ENCODE data around the gene IBA57. TPM values are rescaled to one million over a fixed set of nuclear protein-coding genes. Genes with fewer than 3 reads are reported as not detected.

The IBA57 gene
- total and polyA plus RNA-seq, 4 donors = 2.8 to 21.4 (median 6.9) TPM

DNA sequence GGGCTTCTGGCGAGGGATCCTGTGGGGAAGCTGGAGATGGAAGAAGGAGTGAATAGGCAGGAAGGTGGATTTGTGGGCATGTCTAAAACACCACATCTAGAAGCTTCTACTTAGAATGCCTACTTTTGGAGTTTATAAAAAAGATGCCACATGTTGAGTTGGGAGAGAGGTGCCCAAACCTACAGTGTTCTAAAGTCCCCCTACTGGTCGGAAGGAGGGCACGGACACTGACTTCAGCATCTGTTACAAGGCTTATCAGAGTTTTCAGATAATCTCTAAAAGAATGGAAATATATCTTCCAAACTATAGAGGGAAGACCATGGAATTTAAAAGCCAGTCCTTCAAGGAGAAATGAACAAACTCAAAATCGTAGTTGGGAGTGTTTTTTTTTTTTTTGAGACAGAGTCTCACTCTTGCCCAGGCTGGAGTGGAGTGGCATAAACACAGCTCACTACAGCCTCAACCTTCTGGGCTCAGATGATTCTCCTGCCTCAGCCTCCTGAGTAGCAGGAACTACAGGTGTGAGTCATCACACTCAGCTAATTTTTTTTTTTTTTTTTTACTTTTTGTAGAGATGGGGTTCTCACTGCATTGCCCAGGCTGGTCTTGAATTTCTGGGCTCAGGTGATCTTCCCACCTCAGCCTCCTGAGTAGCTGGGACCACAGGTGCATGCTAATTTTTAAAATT lies 14.8 kb downstream of the IBA57 start:
- Histone ChIP-seq H3K36me3 (ENCODE audit: control insufficient read depth in 4 of 4, insufficient read depth in 4 of 4, low read length in 4 of 4) (peaks cover 0 to 6% (median 5%) of the 10 kb centered on the region in 4 donors), H3K9ac (ENCODE audit: insufficient read depth in 1 of 2, low read length in 2 of 2) (no peak overlapping the region), H3K9me3 (ENCODE audit: control insufficient read depth in 4 of 4, insufficient read depth in 3 of 4, low read length in 3 of 4) (no peaks in the 10 kb centered on the region), H3K27me3 (ENCODE audit: control insufficient read depth in 3 of 3, insufficient read depth in 3 of 3, low read length in 2 of 3) (no peaks in the 10 kb centered on the region), H3K4me1 (ENCODE audit: control insufficient read depth in 5 of 5, insufficient read depth in 5 of 5, low read length in 5 of 5) (peaks cover 0 to 11% (median 0%) of the 10 kb centered on the region in 5 donors), H3K27ac (ENCODE audit: low read depth in 1 of 2, low read length in 1 of 2) (peak overlapping the region in 1 of 2 donors; percentile 41), H3K4me3 (no peak overlapping the region)
- 65 to 76% methylated on average over 4 of the region's 4 CpGs for WGBS, 2 donors
- DNase-seq (no peak), ATAC-seq (ENCODE audit: insufficient read depth, low FRiP score) (no peak)
- TF ChIP-seq, protein P1, sequence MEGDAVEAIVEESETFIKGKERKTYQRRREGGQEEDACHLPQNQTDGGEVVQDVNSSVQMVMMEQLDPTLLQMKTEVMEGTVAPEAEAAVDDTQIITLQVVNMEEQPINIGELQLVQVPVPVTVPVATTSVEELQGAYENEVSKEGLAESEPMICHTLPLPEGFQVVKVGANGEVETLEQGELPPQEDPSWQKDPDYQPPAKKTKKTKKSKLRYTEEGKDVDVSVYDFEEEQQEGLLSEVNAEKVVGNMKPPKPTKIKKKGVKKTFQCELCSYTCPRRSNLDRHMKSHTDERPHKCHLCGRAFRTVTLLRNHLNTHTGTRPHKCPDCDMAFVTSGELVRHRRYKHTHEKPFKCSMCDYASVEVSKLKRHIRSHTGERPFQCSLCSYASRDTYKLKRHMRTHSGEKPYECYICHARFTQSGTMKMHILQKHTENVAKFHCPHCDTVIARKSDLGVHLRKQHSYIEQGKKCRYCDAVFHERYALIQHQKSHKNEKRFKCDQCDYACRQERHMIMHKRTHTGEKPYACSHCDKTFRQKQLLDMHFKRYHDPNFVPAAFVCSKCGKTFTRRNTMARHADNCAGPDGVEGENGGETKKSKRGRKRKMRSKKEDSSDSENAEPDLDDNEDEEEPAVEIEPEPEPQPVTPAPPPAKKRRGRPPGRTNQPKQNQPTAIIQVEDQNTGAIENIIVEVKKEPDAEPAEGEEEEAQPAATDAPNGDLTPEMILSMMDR (IDR thresholded peaks at IDR 0.05; ENCODE audit: control extremely low read depth, extremely low read depth) = no peak

DNA sequence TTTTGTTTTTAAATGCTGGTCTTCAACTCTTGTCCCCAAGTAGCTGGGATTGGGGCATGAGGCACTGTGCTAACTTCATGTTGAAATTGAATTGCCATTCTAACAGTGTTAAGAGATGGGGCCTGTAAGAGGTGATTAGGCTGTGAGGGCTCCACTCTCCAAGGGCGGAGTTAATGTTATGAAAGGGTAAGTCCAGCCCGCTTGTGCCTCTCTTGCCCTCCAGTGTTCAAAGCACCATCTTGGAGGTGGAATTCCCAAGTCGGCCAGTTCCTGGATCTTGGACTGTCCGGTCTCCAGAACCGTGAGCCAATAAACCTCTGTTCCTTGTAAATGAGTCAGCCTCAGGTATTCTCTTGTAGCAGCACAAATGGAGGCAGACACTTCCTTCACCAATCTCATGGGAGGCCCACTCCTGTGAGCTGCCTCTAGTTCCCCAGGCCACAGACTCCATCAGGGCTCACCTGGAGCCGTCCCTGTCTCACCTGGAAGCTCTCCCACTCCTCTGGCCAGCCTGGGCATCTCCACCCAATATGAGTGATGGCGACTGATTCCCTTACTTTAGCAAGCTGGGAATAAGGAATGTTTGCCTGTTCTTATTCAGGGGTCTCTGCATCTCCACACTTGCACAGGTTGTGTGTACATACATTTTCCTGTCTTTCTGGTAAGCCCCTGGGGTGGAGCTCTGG lies 15.5 kb downstream of the IBA57 start:
- Histone ChIP-seq H3K36me3 (ENCODE audit: control insufficient read depth in 4 of 4, insufficient read depth in 4 of 4, low read length in 4 of 4) (peaks cover 0 to 4% (median 2%) of the 10 kb centered on the region in 4 donors), H3K9me3 (ENCODE audit: control insufficient read depth in 4 of 4, insufficient read depth in 3 of 4, low read length in 3 of 4) (no peaks in the 10 kb centered on the region), H3K9ac (ENCODE audit: insufficient read depth in 1 of 2, low read length in 2 of 2) (no peak overlapping the region), H3K4me1 (ENCODE audit: control insufficient read depth in 5 of 5, insufficient read depth in 5 of 5, low read length in 5 of 5) (peaks cover 0 to 11% (median 0%) of the 10 kb centered on the region in 5 donors), H3K4me3 (no peak overlapping the region), H3K27me3 (ENCODE audit: control insufficient read depth in 3 of 3, insufficient read depth in 3 of 3, low read length in 2 of 3) (no peaks in the 10 kb centered on the region), H3K27ac (ENCODE audit: low read depth in 1 of 2, low read length in 1 of 2) (peak overlapping the region in 1 of 2 donors; percentile 9)
- WGBS, 2 donors = 92 to 96% methylated on average over 7 of the region's 7 CpGs
- TF ChIP-seq, protein P1 (IDR thresholded peaks at IDR 0.05; ENCODE audit: control extremely low read depth, extremely low read depth) = no peak
- no peak for ATAC-seq (ENCODE audit: insufficient read depth, low FRiP score)
- DNase-seq = no peak

GRCh38 chr1:228181645-228182034 lies 16.0 kb downstream of the IBA57 start:
- H3K27ac ChIP-seq (ENCODE audit: low read depth in 1 of 2, low read length in 1 of 2) = peak overlapping the region in 1 of 2 donors; percentile 9

More at GRCh38 chr1:228181645-228182034, 16.0 kb downstream of the IBA57 start:
- ATAC-seq (ENCODE audit: insufficient read depth, low FRiP score) (no peak), DNase-seq (no peak)
- 71 to 93% methylated on average over 9 of the region's 9 CpGs for WGBS, 2 donors
- H3K9ac ChIP-seq (ENCODE audit: insufficient read depth in 1 of 2, low read length in 2 of 2) = no peak overlapping the region
- peaks cover 0 to 8% (median 0%) of the 10 kb centered on the region in 5 donors for H3K4me1 ChIP-seq (ENCODE audit: control insufficient read depth in 5 of 5, insufficient read depth in 5 of 5, low read length in 5 of 5)
- TF ChIP-seq, protein P1 (IDR thresholded peaks at IDR 0.05; ENCODE audit: control extremely low read depth, extremely low read depth) = no peak
- H3K36me3 ChIP-seq (ENCODE audit: control insufficient read depth in 4 of 4, insufficient read depth in 4 of 4, low read length in 4 of 4) = peaks cover 0 to 2% (median under 1%) of the 10 kb centered on the region in 4 donors
- H3K4me3 ChIP-seq = no peak overlapping the region
- no peaks in the 10 kb centered on the region for H3K27me3 ChIP-seq (ENCODE audit: control insufficient read depth in 3 of 3, insufficient read depth in 3 of 3, low read length in 2 of 3)
- H3K9me3 ChIP-seq (ENCODE audit: control insufficient read depth in 4 of 4, insufficient read depth in 3 of 4, low read length in 3 of 4) = no peaks in the 10 kb centered on the region

All from lung (tissue), 12 donors.